ENCODE results near the gene GGA1. TPM values are rescaled to one million over a fixed set of nuclear protein-coding genes. Genes with fewer than 3 reads are reported as not detected.

GGA1 gene
- 18.6 and 24.0 TPM in 2 replicates for total RNA-seq (2014; rRNA removed; shearing (Covaris generic))

- DNase-seq (ENCODE audit: low spot score): peak; percentile 83
These were observed at the start of gene GGA1 for GRCh38 chr22:37608477-37609239. GGA1 (plus strand) TSS chr22:37608834; CDS start chr22:37608861, 27 bp downstream.

DNA sequence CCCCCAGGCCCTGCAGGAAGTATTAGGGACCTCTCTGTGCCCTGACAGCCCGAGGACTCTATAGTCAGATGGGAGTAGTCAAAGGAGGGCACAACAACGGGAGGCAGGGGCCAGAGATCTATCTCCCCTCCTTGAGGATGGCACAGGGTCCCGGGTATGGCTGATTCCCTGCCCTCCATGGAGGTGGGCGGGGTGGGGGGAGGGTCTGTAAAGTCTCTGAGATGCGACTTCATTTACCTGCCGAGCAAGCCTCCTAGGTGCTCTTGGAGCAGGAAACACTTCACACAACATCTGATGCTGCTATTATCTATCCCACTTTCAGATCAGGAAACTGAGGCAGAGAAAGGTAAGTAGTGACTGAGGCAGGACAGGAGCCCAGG lies 49.1 kb upstream of the GGA1 start:
- DNase-seq (ENCODE audit: low spot score): no peak

DNA sequence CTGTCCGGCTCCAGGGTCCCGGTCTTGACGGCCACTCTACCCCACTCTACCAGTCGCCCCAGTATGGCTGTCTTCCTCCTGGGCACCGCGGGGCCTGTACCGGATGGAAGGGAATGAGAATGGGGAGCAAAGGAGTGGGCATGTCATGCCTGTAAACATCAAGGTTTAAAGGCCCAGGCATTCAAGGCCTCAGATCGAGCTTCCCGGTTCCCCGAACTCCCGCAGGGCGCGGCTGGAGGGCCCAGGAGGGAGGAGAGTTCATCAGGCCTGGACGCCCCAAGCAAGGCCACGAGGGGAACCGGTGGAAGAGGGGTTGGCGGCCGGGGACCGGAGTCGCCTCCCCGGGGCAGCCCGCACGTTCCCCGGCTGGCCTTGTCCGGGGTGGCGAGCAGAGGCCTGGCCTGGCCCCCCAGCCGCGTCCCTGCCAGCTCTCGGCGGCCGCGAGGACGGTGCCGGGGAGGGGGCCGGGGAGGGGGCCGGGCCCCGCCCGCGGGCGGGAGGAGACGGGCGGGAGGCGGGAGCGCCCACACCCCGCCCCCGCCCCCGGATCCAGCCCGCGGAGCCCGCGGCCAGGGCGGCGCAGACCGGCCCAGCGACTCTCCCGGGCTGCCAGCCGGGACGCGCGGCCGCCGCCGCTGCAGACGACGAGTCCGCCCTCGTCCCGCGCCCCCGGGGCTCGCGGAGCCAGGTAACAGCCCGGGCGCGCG lies 48.6 kb upstream of the GGA1 start, which contains the start of gene CDC42EP1:
Gene CDC42EP1, plus strand, starts transcription at position 580 of the 707 bp plus-strand sequence. CDS start 5,870 bp downstream, outside the sequence.
- DNase-seq (ENCODE audit: low spot score): no peak

- peak; percentile 34 for DNase-seq (ENCODE audit: low spot score)
These were observed 47.9 kb upstream of the GGA1 start for GRCh38 chr22:37560608-37561211.

DNA sequence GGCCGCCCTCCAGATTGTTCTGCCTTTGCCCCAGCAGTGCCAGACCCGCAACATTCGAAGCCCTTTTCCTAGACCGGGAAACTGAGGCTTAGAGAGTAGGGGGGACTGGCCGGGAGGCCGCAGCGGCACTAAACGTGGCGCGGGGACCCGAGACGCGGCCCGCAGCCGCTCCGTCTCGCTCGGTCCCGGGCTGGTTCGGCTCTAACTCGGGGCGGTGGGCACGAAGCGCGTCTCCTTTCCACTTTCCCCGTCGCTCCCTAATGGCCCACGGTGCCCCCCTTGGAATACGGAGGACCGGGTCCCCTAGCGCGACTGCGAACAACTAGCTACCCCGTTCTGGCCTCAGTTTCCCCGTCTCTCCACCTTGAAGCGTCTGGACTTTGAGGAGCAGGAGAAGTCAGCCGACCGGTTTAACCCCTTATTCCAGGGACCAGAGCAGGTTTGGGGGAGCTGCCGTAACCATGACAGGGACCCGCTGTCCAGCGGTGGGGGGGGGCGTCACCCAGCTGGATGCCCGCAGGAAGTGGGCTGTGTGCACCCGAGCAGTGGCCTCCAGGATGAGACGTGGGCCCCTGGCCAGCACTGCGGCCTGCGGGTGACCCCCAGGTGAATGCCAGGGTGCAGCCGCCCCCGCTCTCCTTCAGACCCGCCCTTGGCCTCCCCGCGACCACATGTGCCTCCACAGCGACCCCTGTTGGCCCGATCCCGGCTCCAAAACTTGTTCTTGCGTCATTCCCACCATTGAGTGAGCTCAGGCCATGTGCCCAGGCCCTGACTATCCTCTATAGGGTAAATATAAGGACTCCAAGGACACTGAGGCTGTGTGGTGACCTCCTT lies 47.2 kb upstream of the GGA1 start:
- peak; percentile 61 for DNase-seq (ENCODE audit: low spot score)

GRCh38 chr22:37562049-37562875 lies 46.4 kb upstream of the GGA1 start:
- no peak for DNase-seq (ENCODE audit: low spot score)

GRCh38 chr22:37563153-37564081 lies 45.2 kb upstream of the GGA1 start:
- DNase-seq (ENCODE audit: low spot score): peak; percentile 85

DNA sequence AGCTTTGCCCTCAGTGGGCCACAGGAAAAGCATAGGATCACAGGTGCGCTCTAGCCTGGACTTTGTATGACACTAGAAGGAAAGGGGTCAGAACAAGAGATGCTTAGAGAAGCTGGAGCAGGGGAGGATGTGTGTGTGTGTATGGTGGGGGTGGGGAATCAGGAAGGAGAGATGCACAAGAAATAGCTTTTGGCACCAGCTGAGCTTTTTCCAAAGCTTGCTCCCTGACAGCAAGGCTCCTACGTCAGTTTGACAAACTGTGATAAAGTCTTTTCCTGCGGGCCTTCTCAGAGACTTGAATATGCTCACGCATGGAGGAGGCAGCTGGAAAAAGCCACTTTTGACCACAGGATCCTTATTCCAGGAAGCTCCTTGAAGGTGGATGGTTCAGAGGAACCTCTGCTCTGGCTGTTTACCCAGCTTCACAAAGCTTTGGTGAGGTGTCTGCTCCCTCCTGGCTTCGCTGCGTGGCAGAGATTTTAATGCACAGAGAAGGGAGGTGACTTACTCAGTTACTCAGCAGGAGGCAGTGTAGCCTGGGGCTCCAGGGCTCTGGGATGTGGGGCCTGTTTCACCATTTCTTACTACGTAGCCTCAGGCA lies 44.4 kb upstream of the GGA1 start:
- no peak for DNase-seq (ENCODE audit: low spot score)

- DNase-seq (ENCODE audit: low spot score): no peak
These were observed 42.8 kb upstream of the GGA1 start for GRCh38 chr22:37565830-37566229.

DNA sequence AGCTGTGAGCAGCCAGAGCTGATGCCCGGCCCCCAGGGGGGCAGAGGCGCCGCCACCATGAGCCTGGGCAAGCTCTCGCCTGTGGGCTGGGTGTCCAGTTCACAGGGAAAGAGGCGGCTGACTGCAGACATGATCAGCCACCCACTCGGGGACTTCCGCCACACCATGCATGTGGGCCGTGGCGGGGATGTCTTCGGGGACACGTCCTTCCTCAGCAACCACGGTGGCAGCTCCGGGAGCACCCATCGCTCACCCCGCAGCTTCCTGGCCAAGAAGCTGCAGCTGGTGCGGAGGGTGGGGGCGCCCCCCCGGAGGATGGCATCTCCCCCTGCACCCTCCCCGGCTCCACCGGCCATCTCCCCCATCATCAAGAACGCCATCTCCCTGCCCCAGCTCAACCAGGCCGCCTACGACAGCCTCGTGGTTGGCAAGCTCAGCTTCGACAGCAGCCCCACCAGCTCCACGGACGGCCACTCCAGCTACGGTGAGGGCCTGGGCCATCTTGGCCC lies 42.3 kb upstream of the GGA1 start:
- DNase-seq (ENCODE audit: low spot score): no peak

GRCh38 chr22:37566903-37567798 lies 41.5 kb upstream of the GGA1 start:
- peak; percentile 56 for DNase-seq (ENCODE audit: low spot score)

- DNase-seq (ENCODE audit: low spot score): no peak
These were observed 40.6 kb upstream of the GGA1 start for GRCh38 chr22:37568012-37568411.

DNA sequence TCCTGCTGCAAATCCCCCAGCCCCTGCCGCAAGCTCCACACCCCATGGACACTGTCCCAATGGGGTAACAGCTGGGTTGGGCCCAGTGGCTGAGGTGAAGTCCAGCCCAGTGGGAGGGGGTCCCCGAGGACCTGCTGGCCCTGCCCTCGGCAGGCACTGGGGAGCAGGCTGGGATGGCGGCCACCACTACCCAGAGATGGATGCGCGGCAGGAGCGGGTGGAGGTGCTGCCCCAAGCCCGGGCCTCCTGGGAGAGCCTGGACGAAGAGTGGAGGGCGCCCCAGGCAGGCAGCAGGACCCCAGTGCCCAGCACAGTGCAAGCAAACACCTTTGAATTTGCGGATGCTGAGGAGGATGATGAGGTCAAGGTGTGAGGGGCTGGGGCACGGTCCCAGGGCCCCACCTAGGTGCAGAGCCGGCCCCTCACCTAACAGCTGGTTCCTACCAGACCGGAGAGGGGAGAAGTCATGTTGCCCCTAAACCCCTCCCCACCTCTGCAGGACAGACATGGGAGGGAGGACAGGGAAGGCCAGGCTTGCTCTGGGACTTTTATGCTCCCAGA lies 40.1 kb upstream of the GGA1 start:
- DNase-seq (ENCODE audit: low spot score): no peak

GRCh38 chr22:37569009-37569920 lies 39.4 kb upstream of the GGA1 start:
- DNase-seq (ENCODE audit: low spot score): no peak

DNA sequence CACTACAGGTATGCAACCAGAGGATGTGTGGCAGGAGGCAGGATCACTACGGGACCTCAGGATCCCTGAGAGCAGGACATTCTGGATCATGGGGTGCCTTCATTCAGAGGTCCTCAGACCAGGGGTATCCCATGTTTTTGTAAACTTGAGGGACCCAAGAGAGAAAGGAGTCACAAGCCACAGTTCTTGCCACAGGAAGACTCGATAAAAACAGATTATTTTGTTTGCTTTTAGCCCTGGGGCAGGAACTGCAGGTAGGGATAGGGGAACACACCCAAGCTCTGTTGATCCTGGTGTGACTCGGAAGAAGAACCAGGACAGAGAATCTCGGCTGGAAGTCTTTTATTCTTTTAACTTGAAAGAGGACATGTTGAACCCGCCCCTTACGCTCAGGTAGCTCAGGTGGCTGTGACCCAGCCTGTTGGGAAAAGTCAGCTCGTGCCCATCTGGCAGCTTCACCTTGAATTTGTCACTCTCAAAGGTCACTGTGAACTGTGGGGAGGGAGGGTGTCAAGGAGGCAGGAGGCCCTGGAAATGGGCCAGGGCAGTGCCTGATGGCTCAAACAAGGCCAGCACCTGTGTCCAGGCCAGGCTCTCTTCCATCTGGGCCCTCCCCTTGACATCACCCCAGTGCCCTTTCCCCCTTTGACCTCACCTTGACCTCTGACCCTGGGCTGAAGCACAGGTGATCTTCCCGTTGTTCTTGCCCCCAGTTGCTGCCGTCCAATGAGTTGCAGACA lies 38.5 kb upstream of the GGA1 start:
- DNase-seq (ENCODE audit: low spot score): no peak

DNA sequence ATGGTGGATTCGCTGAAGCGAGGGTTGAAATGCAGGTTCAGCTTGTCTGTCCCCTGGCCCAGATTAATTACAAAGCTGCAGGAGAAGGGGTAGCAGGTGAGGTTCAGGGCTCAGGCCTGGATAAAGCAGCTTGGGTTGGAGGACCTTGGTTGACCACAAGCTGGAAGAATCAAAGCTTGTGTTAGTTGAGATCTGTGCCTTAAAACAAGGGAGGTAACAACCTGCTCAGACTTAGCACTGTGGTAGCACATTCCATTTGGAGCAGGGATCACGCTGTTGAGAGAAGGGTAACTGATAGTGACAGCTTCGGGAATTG lies 38.0 kb upstream of the GGA1 start:
- DNase-seq (ENCODE audit: low spot score): no peak
